NCI-H1930 (cell line): ENCODE results near the gene TOP3B.

Source experiments
- DNase-seq, 2 experiments: peaks; one replicate each; lab custom pipeline; 2025; lab: John Stamatoyannopoulos, UW

Gene TOP3B

DNA sequence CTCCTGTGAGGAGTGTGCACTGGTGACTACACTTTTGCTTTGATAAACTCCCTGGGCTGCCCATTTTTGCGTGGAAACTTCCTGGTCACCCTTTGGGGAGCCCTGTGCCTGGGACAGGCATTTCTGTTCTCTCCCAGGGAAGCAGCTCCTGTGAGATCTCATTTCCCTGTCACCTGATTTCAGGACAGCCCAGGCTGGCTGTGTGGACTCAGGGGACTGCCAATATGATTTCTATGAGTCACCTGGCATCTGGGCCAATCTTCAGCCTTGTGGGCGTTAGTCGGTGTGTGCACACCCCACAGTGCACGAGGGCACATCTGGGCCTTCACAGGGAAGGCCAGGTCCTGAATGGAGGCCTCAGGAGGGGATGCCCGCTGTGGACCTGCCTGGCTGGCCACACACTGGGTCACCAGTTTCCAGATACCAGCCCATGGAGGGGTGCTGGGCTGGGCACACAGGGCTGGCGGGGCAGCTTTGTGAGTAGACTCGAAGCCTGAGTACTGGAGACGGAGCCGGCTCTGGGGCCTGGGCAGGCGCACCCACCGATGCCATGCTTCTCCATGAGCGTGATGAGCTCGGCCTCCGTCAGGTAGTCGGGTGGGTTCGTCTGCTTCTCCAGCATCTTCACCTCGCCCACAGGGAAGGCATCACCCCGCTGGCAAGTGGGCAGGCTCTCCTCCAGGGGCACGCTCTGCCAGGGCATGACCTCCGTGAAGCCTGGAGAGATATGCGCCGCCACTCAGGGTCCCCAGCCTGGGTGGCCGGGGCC, 20.5 kb downstream of the TOP3B start:
- no peak for DNase-seq

DNA sequence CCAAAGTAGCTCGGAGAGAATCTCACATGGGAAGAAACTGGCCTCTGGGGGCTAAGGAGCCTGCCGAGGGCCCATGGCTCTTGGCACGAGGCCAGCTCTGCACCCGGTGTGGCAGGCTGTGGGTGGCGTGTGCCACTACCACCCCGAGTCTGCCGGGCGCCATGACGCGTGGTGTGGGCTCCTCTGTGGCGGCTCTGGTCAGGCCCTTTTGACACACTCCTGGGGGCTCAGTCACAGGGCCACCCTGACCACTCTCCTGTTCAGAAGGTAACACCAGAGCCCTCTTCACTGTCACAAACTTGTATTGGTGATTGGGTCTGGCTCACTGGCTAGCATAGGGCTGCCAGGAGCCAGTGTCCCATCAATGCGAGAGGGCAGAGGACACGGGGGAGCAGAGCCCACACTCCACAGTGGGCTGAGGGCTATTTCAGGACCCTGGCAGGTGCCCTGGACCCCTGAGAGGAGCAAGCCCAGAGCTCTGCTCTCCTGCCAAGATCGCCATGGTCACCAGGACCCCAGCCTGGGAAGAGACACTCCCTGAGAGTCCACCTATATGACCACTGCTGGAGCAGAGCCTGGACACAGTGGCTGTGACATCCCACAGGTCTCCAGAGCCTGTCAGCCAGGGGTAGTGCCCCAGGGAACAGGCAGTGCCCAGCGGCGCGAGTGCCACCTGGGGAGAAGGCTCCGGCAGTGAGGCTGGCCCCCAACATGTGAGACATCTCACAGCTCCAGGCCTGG, 21.3 kb downstream of the TOP3B start:
- DNase-seq = no peak

DNA sequence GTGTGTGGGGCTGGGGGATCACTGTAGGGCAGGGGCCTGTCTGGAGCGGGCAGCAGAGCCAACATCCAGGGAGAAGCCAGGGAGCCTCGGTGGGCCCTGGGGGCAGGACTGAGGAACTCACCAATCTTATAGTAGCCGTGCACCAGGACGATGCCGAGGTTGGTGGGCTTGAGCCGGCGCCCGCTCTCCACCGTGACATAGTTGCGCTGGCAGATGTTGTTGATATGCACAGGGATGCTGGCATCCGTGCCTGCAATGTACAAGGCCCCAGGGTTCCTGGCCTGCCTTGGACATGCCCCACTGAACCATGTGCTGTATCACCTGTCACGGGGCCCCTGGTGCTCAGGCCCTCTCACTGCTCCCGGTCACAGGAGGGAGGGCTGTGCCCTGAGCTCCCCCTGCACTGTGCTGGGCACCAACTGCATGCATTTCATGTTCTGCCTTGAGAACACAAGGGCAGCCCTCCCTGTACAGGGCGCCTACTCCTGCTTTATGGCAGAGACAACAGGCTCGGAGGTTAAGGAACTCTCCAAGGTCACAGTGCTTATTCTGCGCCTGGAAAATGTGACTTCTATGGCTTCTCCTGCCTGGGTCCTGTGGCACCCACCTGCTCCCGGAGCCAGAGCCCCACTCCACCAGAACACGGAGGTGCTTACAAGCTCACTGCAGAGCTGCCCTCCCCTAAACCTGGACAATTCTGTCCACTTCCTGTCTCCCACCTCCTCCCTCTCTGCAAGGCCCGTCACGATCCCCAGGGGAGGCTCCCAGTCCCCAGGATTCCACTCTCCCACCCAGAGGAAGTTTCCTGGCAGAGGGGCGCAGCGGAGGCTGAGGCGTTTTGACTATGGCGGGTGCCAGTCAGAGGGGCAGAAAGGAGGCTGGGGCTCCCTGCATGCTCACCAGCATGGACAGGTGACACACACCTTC, 22.1 kb downstream of the TOP3B start:
- DNase-seq = no peak

DNA sequence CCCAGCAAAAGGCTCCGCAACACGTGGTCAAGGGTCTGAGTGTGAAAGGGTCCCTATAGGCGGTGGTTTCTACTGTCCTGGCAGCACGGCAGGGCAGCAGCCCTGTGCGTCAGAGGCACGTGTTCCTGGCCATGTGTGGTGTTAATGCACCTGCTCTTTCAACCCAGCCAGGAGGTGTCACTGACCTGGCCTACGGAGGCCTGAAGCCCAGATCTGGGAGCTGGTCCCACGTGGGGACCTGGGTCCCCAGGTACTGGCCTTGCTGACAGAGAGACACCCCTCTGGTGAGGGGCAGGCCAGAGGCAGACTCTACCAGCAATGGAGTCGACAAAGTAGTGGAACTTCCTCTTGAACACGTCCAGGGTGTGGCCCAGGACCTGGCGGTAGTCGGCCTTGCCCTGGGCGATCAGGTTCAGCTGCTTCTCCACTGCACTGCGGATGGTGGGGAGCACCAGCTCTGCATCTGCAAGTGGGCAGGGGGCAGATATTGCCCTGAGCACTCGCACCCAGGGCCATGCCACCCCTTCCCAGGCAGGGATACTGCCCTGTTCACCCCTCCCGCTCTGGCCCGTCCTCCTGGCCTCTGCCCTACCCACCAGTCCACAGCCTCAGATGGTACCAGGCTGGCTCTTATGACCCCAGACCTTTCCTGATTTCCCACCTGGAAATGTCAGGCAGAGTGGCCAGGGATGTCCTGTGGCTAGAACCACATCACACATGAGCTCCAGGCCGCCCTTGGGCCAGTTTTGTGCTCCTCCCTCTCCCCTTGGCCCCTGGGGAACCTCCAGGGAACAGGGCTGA, 23.1 kb downstream of the TOP3B start:
- no peak for DNase-seq

DNA sequence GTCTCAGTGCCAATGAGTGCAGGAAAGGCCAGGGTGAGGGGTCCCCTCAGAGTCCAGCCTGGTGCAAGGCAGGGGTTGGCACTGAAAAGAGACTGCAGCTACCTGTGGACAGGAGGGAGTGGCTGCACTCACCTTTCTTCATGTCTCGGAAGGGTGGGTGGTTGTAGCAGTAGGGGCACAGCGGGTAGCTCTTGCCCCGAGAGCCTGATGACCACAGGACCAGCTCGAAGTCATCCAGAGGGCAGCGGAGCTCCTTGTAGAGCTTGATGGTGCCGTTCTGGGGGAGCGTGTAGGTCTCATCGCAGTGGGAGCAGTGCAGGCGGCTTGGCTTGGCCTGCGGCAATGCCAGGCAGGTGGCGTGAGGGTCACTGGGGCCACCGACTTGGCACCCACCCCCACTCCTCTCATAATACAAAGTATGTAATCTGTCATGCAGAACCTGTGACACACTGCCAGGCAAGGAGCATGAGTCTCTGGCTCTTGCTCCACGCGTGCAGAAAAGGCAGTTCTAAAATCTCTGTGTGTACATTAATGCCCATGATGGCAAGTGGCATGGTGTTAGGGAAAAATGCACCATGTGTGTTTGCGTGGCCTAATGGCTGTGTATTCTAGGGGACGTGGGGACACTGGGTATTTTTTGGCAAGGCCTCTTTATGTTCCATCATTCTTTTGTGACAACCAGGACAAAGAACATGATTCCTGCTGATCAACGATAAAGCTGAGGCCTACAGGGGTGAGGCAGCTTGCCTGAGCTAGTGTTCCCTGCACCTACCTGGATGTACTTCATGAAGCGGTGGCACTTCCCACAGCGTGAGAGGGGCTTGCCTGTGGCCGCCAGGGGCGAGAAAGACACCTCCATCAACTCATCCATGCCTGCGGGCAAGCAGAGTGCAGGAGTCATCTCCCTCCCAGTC, 24.0 kb downstream of the TOP3B start:
- DNase-seq = no peak

DNA sequence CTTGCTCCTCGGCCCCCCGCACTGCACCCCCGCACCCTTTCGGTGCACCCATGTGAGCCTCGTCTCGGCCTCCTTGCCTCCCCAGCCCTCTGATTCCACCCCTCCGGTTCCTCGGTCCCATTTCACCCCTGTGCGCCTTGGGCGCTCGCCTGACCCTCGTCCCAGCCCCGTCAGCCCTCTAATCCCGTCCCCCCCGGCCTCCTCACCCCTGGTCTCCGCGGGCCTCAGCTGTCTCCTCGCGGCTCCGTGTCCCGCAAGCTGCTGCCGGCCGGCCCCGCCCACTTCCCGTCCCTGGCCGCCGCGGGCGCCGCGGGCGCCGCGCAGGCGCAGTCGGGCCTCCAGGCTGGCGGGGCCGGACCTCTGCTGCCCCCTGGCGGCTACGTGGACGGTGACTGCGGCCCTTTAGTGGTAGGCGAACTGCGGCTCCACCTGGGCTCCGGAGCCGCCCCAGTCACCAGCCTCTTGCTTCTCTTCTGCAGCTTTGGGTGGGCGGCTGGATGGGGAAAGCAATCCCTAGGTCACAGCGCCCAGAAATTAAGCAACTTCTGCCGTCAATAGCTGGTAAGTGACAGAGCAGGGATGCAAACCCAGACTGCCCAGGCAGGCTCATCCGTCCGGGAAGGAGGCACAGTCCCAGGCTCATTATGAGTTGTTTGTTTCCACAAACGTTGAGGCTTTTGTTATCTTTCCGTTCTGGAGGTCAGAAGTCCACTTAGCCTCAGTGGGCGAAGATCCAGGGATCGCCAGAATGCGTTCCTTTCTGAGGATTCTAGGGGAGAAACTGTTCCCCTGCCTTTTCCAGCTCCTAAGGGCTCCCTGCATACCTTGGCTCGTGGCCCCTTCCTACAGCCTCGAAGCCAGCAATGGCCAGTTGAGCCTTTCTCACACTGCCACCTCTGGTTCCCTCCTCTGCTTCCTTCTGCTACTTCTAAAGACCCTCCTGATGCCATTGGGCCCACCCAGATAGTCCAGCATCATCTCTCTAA, 29.7 kb downstream of the TOP3B start, which contains the start of gene PPM1F:
Gene PPM1F (minus strand): TSS at position 263 of the 986 bp plus-strand sequence. CDS start 6,800 bp downstream, outside the sequence.
- peak; percentile 57 to 84 for DNase-seq

DNA sequence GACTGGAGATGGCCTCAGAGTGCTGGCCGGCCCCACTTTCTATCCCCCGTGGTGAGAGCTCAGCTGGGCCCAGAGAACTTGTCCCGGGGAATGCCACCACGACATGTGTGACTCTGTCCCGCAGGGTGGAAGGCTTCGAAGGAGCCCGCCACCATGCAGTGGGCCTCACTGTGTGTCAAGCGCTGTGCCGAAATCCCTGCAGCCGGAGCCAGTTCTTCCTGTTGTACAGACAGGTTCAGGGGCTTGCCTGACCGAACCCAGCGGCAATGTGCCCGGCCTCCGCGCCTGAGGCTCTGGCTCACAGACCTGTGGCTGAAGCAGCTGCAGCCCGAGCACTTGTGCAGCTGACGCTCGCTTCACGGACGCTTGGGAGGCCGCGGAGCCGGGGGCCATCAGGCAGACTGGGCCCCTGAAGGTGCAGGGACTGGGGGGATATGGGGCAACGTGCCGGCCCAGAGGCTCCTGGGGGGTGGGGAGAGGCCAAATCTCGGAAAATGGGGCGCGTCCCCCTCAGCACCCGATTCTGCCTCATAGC, 30.6 kb downstream of the TOP3B start:
- no peak for DNase-seq

DNA sequence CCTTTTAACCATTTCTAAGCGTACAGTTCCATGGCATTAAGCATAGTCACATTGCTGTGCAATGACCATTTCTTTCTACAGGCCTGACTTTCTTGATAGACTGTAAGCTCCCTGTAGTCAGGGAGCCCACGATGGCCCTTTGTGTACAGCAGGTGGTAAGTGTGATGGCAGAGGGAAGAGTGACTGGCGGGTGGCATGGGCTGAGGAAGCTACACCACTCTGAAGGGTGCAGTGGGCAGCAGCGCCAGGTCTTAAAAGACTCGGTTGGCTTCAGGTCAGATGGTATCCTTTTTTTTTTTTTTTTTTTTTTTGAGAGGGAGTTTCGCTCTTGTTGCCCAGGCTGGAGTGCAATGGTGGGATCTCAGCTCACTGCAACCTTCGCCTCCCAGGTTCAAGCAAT, 31.5 kb downstream of the TOP3B start:
- DNase-seq = no peak

DNA sequence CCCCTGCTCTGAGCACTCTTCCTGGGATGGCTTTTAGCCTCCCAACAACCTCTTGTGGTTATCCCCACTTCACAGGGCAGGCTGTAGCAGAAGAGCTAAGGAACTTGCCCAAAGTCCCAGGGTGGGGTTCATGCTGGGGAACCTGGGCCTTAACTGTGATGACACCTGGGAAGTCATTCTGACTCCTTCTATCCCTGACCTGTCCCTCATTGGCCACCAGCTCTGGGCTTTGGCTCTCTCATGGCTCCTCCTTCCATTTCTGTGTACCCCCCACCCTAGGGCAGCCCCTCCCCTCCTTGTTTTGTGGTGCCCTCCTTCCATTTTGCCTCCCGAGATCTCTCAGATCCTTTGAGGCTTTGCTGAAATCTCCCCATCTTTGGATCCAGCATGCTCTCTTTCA, 32.6 kb downstream of the TOP3B start:
- DNase-seq = no peak

DNA sequence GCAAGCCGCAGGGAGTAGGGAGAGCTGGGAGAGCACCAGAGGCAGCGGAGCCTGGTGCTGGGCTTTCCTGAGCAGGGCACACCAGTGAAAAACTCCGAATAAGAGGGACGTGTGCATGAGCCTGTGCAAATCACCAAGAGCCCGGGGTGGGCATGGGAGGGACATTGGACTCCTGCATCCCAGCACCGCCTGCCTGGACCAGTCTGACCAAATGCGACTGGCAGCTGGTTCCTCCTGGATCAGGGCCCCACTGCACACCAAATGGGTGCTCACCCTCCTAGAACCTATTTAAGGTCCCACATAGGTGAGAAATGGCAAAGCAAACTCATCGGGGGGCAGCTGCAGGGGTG, 33.0 kb downstream of the TOP3B start:
- DNase-seq = no peak

DNA sequence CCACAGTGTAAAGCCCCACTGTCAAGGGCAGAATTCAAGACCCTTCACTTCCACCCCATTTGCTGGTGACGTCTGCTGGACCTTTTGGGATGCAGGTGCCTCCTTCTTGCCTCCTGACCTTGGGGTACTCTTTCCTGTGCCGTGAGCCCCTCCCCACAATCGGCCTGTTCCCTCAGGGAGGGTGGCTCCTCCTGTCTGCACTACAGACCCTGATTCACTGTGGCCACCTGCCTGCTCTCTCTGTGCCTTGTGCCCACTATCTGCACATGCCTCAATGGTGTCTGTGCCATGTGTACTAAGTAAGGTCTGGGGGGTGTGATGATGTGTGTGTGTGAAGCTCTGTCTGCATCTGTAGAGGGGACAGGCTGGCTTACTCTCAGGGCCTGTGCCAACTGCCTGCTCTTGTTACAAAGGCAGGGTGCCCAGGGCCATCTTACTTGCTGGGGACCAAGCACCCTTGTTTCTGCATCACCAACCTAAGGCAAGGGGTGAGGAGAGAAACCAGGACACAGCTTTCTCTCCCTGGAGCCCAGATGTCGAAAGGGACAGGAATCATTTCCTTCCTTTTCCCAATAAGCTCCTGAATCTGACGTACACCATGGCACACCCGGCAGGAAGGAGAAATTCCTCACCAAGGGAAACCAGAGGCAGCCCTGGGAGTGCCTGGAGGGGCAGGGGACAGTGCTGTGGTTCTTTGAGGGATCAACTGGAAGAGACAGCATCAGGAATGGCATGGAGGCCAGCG, 33.6 kb downstream of the TOP3B start:
- DNase-seq = no peak

DNA sequence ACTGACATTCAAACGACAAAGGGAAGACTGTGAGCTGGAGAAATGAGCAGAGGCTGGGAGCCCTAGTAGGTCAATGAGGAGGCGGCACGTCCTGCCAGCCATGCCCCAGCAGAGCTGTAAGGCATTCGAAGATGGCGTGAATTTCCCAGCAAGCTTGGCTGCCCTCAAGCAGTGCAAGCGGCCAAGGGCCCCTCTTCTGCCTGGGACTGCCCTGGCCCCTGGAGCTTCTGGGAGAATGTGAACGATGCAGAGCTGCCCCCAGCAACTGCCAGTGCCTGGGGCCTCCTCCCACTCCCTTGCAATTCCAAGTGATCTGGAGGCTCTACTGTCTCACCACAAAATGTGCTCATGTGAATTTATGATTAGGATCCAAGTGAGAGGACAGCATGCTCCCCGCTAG, 34.2 kb downstream of the TOP3B start:
- no peak for DNase-seq

DNA sequence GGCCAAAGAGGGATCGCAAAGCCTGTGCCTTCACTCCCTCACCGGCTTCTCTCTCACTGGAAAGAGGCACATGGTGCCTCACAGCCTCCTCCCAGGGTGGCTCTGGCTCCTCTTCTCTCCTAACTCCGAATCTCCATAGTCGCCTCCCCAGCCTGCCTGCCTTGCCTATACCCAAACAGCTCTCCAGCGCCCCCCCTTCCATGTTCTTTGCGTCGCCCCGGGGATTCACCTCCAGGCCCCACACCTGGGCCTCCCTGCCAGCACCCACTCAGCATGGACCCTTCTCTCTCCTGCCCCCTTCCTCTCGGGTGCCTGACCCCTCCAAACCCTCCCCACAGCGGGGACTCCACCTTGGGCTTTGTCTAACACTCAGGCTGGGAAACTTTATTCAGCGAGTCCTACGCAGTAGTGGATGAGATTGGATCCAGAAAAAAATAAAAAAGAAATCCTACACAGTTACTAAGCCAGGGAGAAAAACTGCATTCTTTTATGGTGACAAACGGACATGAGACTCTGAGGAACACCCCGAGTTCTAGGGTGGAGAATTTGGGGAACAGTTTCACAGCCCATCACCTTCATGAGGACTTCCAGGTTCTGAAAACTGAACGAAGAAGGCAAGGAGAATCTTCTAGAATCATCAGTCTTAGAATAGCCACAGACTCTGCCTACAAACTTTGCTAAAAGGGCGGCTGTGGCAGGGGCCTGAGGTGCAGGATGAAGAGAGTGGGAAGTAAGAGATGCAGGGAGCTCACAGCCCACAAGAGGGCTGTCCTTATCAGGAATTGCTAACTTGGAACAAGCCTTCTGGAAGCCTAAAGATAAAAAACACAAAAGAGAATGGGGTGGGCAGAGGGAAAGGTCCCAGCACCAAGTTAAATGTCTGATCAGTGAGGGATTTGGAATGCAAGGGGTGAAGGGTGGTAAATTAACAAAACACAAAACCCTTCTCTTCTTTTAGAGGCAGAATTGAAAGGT, 35.3 kb downstream of the TOP3B start:
- no peak for DNase-seq

DNA sequence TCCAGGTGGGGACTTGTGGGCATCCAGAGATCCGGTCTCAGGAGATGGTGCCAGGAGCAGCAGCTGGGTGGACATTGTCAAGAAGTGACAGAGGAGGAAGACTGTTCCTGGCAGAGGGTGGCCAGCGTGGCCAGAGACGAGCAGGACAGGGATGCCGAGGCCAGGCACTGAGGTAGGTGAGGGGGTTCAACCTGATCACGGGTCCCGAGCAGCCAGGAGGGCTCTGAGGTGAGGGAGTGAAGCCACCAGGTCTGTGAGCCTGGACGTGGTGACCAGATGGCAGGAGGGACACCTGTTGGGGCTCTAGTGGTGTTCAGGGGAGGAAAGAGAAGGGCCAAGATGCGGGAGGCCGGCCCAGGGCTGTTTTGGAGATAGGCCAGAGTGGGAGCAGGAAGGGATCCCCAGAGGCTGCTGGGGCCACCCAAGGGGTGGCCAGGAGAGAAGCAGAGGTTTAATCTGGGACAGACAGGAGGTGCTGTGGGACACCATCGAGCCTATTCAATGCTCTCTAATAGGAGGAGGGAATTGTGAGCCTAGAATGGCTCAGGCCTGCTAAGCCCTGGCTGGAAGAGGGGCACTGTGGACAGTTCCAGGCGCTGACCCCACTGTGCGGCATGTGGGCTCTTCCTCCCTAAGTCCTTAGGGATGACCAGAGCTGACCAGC, 36.2 kb downstream of the TOP3B start:
- no peak for DNase-seq

DNA sequence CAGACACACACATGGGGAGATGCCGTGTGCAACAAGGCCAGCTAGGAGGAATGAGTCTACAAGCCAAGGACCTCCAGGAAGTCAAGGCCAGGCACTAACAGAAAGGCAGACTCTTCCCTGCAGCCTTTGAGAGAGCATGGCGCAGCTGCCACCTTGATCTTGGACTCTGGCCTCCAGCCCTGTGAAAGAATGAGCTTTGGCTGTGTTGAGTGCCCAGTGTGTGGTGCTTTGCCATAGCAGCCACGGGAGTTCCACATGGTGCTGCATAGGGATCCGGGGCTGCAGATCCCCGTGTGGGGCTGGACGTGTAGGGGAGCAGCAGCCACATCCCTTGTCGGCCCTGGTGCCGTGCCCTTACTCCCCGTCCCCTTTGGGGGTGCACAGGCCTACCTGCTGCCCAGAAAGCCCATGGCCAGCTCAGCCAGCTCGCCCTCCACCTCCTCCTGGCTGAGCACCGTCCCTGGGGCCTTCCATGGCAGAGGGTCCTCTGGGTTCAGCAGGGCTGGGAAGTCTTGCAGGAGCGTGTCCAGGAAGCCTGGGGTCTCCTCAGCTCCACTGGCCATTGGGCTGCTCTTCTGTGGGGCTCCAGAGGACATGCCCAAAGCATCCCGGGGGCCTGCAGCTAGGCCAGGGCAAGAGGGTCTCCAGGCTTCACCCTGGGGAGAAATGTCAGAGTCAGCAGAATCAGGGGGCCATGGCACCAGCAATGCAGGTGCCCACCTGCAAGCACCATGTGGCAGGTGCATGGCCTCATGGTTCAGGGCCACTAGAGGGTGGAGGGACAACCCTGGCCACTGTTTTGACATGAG, 36.9 kb downstream of the TOP3B start:
- no peak for DNase-seq

DNA sequence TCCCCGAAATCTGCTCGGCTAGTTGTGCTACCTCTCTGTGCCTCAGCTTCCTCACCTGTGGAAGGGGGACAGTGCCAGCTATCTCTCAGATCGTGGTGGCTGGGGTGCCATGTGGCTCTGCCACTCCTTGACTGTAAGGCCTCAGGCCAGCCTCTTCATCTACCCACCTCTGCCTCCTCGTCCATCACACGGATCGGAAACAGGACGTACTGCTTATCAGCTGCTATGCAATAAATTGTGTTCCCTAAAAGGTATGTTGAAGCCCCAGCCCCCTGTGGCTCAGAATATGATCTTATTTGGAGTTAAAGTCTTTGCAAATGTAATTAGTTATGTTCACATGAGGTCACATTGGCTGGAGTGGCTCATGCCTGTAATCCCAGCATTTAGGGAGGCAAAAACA, 37.7 kb downstream of the TOP3B start:
- no peak for DNase-seq
